MM.1S (cell line): ENCODE data around the gene RIPPLY3.

Experiments used
- DNase-seq: peaks from one replicate; pipeline ENCODE4 v3.0.0-alpha.2; 2015
- H2AFZ ChIP-seq: fragments of 300-600 bp; sonication (generic); 2 replicates; pipeline ENCODE4 v1.6.0; 2016; ENCODE audit warnings: antibody characterized with exemption, low read length
- H3F3A ChIP-seq: fragments of 300-600 bp; sonication (generic); 2 replicates; pipeline ENCODE4 v1.6.1; 2016; ENCODE audit warnings: mild to moderate bottlenecking, antibody characterized with exemption, low read length, moderate library complexity, mixed read lengths; ENCODE audit not compliant: insufficient read depth
- H3K27ac ChIP-seq: fragments of 300-600 bp; sonication (generic); 2 replicates; pipeline ENCODE4 v1.5.1; 2016; ENCODE audit warnings: mild to moderate bottlenecking, low read length
- H3K27me3 ChIP-seq: fragments of 300-600 bp; sonication (generic); replicated peaks from 2 replicates; pipeline ENCODE4 v1.6.0; 2016; ENCODE audit warnings: low read length; ENCODE audit not compliant: insufficient read depth
- H3K36me3 ChIP-seq: fragments of 300-600 bp; sonication (generic); replicated peaks from 2 replicates; pipeline ENCODE4 v1.6.1; 2016; ENCODE audit warnings: mild to moderate bottlenecking, low read length, mixed read lengths; ENCODE audit not compliant: insufficient read depth
- H3K4me1 ChIP-seq: fragments of 300-600 bp; sonication (generic); 2 replicates; pipeline ENCODE4 v1.6.1; 2016; ENCODE audit warnings: low read length, mixed read lengths
- H3K4me2 ChIP-seq: fragments of 300-600 bp; sonication (generic); 2 replicates; pipeline ENCODE4 v1.6.0; 2016; ENCODE audit warnings: low read depth, low read length
- H3K4me3 ChIP-seq: fragments of 300-600 bp; sonication (generic); 2 replicates; pipeline ENCODE4 v1.5.1; 2016; ENCODE audit warnings: low read length, mixed read lengths
- H3K79me2 ChIP-seq: fragments of 300-600 bp; sonication (generic); 2 replicates; pipeline ENCODE4 v1.6.1; 2016; ENCODE audit warnings: mixed run types, low read length, mixed read lengths
- H3K9ac ChIP-seq: fragments of 300-600 bp; sonication (generic); 2 replicates; pipeline ENCODE4 v1.6.1; 2016; ENCODE audit warnings: low read length, mixed read lengths
- H3K9me2 ChIP-seq: fragments of 300-600 bp; sonication (generic); replicated peaks from 2 replicates; pipeline ENCODE4 v1.6.1; 2016; ENCODE audit warnings: mild to moderate bottlenecking, low read length, mixed read lengths; ENCODE audit not compliant: insufficient read depth
- H3K9me3 ChIP-seq: fragments of 300-600 bp; sonication (generic); replicated peaks from 2 replicates; pipeline ENCODE4 v1.6.1; 2016; ENCODE audit warnings: mild to moderate bottlenecking, low read length, mixed read lengths; ENCODE audit not compliant: insufficient read depth
- H4K20me1 ChIP-seq: fragments of 300-600 bp; sonication (generic); 2 replicates; pipeline ENCODE4 v1.6.1; 2016; ENCODE audit warnings: mild to moderate bottlenecking, low read length, moderate library complexity, mixed read lengths; ENCODE audit not compliant: insufficient read depth
- CTCF ChIP-seq: fragments of 300-600 bp; sonication (generic); IDR thresholded peaks from 2 replicates; pipeline ENCODE4 v1.5.1; 2016; ENCODE audit warnings: antibody characterized with exemption, low read length, mixed read lengths
- EZH2 ChIP-seq: fragments of 300-600 bp; sonication (generic); optimal IDR thresholded peaks from 2 replicates; pipeline ENCODE3; 2017; ENCODE audit warnings: low read depth, mild to moderate bottlenecking, antibody characterized with exemption, low read length, mixed read lengths
- EZH2phosphoT487 ChIP-seq: fragments of 300-600 bp; sonication (generic); IDR thresholded peaks from 2 replicates; pipeline ENCODE4 v1.6.1; 2018; ENCODE audit warnings: antibody characterized with exemption, low read length

Gene RIPPLY3

GRCh38 chr21:36968414-36968813 lies 38.1 kb upstream of the RIPPLY3 start:
- no peaks in the 10 kb centered on the region for H4K20me1 ChIP-seq
- H3K27me3 ChIP-seq: no peaks in the 10 kb centered on the region
- TF ChIP-seq CTCF (no peak), EZH2phosphoT487 (no peak), EZH2 (no peak)

GRCh38 chr21:36968976-36969375 lies 37.5 kb upstream of the RIPPLY3 start:
- H3K4me1 ChIP-seq: peaks cover 11% of the 10 kb centered on the region; the same call in 1 of the 2 replicates
- no peak for TF ChIP-seq EZH2phosphoT487
- TF ChIP-seq CTCF: no peak
- no peak for TF ChIP-seq EZH2
- DNase-seq: peak; percentile 3
- H3K4me2 ChIP-seq: no peak overlapping the region
- no peaks in the 10 kb centered on the region for H3K9me2 ChIP-seq
- H3K36me3 ChIP-seq: no peaks in the 10 kb centered on the region
- H3K79me2 ChIP-seq: no peaks in the 10 kb centered on the region
- H3K9ac ChIP-seq: no peak overlapping the region
- H3K27me3 ChIP-seq: no peaks in the 10 kb centered on the region
- peaks cover 12% of the 10 kb centered on the region for H3F3A ChIP-seq
- H4K20me1 ChIP-seq: no peaks in the 10 kb centered on the region
- no peaks in the 10 kb centered on the region for H3K9me3 ChIP-seq
- no peak overlapping the region for H3K4me3 ChIP-seq
- H3K27ac ChIP-seq: no peak overlapping the region
- no peak overlapping the region for H2AFZ ChIP-seq

More at GRCh38 chr21:36968414-36968813, 38.1 kb upstream of the RIPPLY3 start:
- DNase-seq: no peak
- H3F3A ChIP-seq: peaks cover 12% of the 10 kb centered on the region
- peaks cover 11% of the 10 kb centered on the region; the same call in 1 of the 2 replicates for H3K4me1 ChIP-seq
- no peak overlapping the region for H3K4me2 ChIP-seq
- H3K9ac ChIP-seq: no peak overlapping the region
- no peaks in the 10 kb centered on the region for H3K9me3 ChIP-seq
- H3K27ac ChIP-seq: no peak overlapping the region
- H3K79me2 ChIP-seq: no peaks in the 10 kb centered on the region
- no peaks in the 10 kb centered on the region for H3K9me2 ChIP-seq
- H2AFZ ChIP-seq: no peak overlapping the region
- no peaks in the 10 kb centered on the region for H3K36me3 ChIP-seq
- no peak overlapping the region for H3K4me3 ChIP-seq

- Histone ChIP-seq H3K4me3 (no peak overlapping the region), H2AFZ (no peak overlapping the region), H3K4me1 (peaks cover 6% of the 10 kb centered on the region), H3K36me3 (no peaks in the 10 kb centered on the region), H3K27ac (no peak overlapping the region), H3F3A (0 out of 2 replicates have a peak, but pooled peaks cover 3% of the 10 kb centered on the region), H3K27me3 (no peaks in the 10 kb centered on the region), H3K4me2 (no peak overlapping the region), H3K9ac (no peak overlapping the region), H4K20me1 (no peaks in the 10 kb centered on the region), H3K9me3 (no peaks in the 10 kb centered on the region), H3K79me2 (no peaks in the 10 kb centered on the region), H3K9me2 (no peaks in the 10 kb centered on the region)
- no peak for TF ChIP-seq EZH2phosphoT487
- TF ChIP-seq CTCF: no peak
- TF ChIP-seq EZH2: no peak
- DNase-seq: peak; percentile 3
These were observed 32.3 kb upstream of the RIPPLY3 start for GRCh38 chr21:36973986-36974850.
